Measurements from ENCODE around the gene CEP76. TPM values are rescaled to one million over a fixed set of nuclear protein-coding genes. Genes with fewer than 3 reads are reported as not detected.

The CEP76 gene
- polyA plus RNA-seq, 1 donor: 7.0 TPM

DNA sequence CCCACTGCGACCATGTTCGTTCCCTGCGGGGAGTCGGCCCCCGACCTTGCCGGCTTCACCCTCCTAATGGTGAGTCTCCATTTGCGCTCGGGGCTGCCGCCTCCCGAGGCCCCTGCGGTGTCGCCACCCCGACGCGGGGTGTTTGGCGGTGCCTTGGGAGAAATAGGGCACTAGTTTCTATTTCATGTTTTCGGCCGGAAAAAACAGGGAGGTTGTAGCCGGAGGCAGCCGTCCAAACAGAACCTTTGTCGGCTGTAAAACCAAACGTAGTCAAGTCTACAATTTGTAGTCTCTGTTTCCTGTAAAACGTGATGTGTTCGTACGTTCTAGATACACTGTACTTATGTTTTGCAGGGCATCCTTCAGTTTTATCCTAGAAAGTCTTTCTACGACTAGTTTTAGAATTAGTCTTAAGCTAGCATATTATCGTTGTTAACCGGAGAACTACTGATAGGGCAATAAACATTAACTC lies 609 bp upstream of the CEP76 start:
- WGBS (ENCODE audit: insufficient coverage, low lambda C conversion rate): 0% methylated on average over 4 of the region's 28 CpGs
- DNase-seq: no peak

DNA sequence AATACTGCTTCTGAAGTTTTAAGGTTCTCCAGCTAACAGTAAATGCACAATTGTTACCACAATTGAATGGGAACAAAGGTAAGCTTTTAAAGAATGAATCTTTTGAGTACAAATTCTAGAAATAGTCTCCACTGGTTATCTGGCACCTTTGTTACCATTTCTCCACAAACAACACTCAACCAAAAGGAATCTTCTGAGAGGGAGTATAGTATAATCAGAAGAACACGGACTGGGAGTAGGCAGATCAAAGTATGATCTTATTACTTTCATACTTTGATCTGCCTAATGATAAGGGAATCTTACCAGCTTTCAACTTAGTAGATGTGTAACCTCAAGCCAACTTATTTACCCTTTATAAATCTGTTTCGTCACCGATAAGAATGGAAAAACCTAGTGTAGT lies 1.4 kb downstream of the CEP76 start:
- Histone ChIP-seq H3K4me1 (ENCODE audit: control insufficient read depth, insufficient read depth, low read length) (peaks cover 5% of the 10 kb centered on the region), H3K36me3 (ENCODE audit: control insufficient read depth, insufficient read depth, low read length) (peaks cover 8% of the 10 kb centered on the region), H3K9me3 (ENCODE audit: control insufficient read depth, low read depth, low read length) (no peaks in the 10 kb centered on the region), H3K27me3 (ENCODE audit: control insufficient read depth, insufficient read depth, low read length) (no peaks in the 10 kb centered on the region), H3K27ac (ENCODE audit: low read length) (no peak overlapping the region), H3K4me3 (ENCODE audit: low read length) (peak overlapping the region; percentile 95)
- WGBS (ENCODE audit: insufficient coverage, low lambda C conversion rate): no CpG with 5 or more reads among the region's 3 CpGs
- no peak for DNase-seq

More for the DNA sequence above, 609 bp upstream of the CEP76 start:
- peak overlapping the region; percentile 95 for H3K4me3 ChIP-seq (ENCODE audit: low read length)
- H3K36me3 ChIP-seq (ENCODE audit: control insufficient read depth, insufficient read depth, low read length): peaks cover 20% of the 10 kb centered on the region
- no peaks in the 10 kb centered on the region for H3K27me3 ChIP-seq (ENCODE audit: control insufficient read depth, insufficient read depth, low read length)
- peak overlapping the region; percentile 86 for H3K27ac ChIP-seq (ENCODE audit: low read length)
- H3K4me1 ChIP-seq (ENCODE audit: control insufficient read depth, insufficient read depth, low read length): peaks cover 5% of the 10 kb centered on the region
- H3K9me3 ChIP-seq (ENCODE audit: control insufficient read depth, low read depth, low read length): no peaks in the 10 kb centered on the region

DNA sequence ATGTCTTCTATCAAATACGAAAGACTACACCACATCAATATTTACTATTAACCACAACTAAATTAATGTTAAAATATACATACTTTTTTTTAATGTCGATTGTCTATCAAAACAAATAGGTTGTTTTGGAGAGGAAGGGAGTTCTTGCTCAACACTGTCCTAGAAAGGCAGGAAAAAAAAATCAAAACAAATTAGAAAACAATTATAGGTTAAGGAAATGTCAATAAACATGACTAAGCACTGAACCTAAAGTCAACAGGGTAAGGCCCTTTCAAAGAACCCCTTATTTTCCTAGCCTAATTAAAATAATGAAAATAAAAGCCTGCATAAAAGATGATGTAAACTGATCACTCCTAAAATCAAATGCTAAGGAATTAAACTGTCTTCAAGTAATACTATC lies 2.8 kb downstream of the CEP76 start:
- no peaks in the 10 kb centered on the region for H3K27me3 ChIP-seq (ENCODE audit: control insufficient read depth, insufficient read depth, low read length)
- no peaks in the 10 kb centered on the region for H3K9me3 ChIP-seq (ENCODE audit: control insufficient read depth, low read depth, low read length)
- WGBS (ENCODE audit: insufficient coverage, low lambda C conversion rate): 80% methylated on average over 1 of the region's 2 CpGs
- peaks cover 8% of the 10 kb centered on the region for H3K36me3 ChIP-seq (ENCODE audit: control insufficient read depth, insufficient read depth, low read length)
- no peak overlapping the region for H3K27ac ChIP-seq (ENCODE audit: low read length)
- H3K4me3 ChIP-seq (ENCODE audit: low read length): no peak overlapping the region
- no peak for DNase-seq
- peaks cover 5% of the 10 kb centered on the region for H3K4me1 ChIP-seq (ENCODE audit: control insufficient read depth, insufficient read depth, low read length)

DNA sequence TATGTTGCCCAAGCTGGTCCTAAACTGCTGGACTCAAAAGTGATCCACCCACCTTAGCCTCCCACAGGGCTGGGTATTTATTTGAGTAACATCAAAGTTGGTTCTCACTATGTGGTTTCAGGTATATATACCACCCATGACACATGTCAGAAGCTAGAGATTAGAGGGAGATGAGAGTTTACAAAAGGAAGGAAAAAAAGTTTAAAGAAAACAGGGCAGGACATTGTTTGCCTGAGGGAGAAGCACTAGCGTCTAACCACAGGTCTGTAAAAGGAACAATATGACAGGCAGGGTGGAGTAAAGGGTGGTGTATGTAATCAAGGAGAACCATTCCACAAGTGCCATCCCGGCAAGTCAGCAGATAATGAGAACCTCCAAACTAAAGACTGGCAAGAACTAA lies 8.5 kb downstream of the CEP76 start:
- H3K27ac ChIP-seq (ENCODE audit: low read length): no peak overlapping the region
- no peaks in the 10 kb centered on the region for H3K9me3 ChIP-seq (ENCODE audit: control insufficient read depth, low read depth, low read length)
- no peak overlapping the region for H3K4me3 ChIP-seq (ENCODE audit: low read length)
- H3K4me1 ChIP-seq (ENCODE audit: control insufficient read depth, insufficient read depth, low read length): no peaks in the 10 kb centered on the region
- H3K36me3 ChIP-seq (ENCODE audit: control insufficient read depth, insufficient read depth, low read length): peaks cover 14% of the 10 kb centered on the region
- H3K27me3 ChIP-seq (ENCODE audit: control insufficient read depth, insufficient read depth, low read length): no peaks in the 10 kb centered on the region
- WGBS (ENCODE audit: insufficient coverage, low lambda C conversion rate): no CpG with 5 or more reads among the region's 2 CpGs
- no peak for DNase-seq

DNA sequence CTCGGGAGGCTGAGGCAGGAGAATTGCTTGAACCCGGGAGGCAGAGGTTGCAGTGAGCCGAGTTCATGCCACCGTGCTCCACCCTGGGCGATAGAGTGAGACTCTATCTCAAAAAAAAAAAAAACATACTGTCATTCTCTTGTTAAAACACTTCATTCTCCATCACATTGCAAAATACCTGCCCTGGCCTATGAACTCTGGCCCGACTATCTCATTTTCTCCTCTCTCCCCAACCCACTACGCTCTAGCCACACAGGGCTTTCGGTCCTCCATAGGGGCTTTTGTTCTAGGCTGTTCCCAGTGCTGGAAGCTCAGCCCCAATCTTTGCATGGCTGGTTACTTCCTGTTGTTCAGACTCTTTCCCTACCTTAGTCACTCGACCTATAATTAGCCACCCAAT lies 10.3 kb downstream of the CEP76 start:
- no CpG with 5 or more reads among the region's 9 CpGs for WGBS (ENCODE audit: insufficient coverage, low lambda C conversion rate)
- no peaks in the 10 kb centered on the region for H3K27me3 ChIP-seq (ENCODE audit: control insufficient read depth, insufficient read depth, low read length)
- peak; percentile 9 to 31 for DNase-seq

DNA sequence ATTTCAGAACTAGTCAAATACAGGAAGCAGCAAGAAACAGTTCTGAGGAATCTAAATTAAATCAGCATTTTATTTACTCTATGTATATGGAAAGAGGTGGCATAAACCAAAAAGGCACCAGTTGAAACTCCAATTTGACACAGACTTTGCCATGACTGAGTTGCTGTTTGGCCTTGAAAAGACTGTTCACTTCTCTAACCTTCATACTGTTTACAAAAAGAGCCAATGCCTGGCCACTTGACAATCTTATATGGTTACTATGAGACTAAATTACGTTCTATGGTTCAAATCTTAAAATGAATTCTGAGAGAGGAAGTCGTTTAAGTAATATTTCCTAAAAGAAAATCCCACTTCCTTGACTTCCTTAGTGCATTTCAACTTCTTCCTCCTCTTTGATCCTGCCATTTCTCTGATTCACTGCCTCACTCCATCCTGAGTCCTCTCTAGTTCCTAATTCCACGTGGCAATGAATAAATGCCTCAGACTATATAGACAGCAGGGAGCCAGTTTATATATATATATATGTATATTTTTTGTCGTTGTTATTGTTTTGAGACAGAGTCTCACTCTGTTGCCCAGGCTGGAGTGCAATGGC lies 13.2 kb downstream of the CEP76 start:
- 81% methylated on average over 3 of the region's 4 CpGs for WGBS (ENCODE audit: insufficient coverage, low lambda C conversion rate)
- Histone ChIP-seq H3K27ac (ENCODE audit: low read length) (no peak overlapping the region), H3K9me3 (ENCODE audit: control insufficient read depth, low read depth, low read length) (no peaks in the 10 kb centered on the region), H3K36me3 (ENCODE audit: control insufficient read depth, insufficient read depth, low read length) (peaks cover 9% of the 10 kb centered on the region), H3K4me1 (ENCODE audit: control insufficient read depth, insufficient read depth, low read length) (no peaks in the 10 kb centered on the region), H3K27me3 (ENCODE audit: control insufficient read depth, insufficient read depth, low read length) (no peaks in the 10 kb centered on the region), H3K4me3 (ENCODE audit: low read length) (no peak overlapping the region)
- no peak for DNase-seq

More for the DNA sequence above, 10.3 kb downstream of the CEP76 start:
- Histone ChIP-seq H3K27ac (ENCODE audit: low read length) (no peak overlapping the region), H3K9me3 (ENCODE audit: control insufficient read depth, low read depth, low read length) (no peaks in the 10 kb centered on the region), H3K4me1 (ENCODE audit: control insufficient read depth, insufficient read depth, low read length) (no peaks in the 10 kb centered on the region), H3K36me3 (ENCODE audit: control insufficient read depth, insufficient read depth, low read length) (peaks cover 11% of the 10 kb centered on the region), H3K4me3 (ENCODE audit: low read length) (no peak overlapping the region)

DNA sequence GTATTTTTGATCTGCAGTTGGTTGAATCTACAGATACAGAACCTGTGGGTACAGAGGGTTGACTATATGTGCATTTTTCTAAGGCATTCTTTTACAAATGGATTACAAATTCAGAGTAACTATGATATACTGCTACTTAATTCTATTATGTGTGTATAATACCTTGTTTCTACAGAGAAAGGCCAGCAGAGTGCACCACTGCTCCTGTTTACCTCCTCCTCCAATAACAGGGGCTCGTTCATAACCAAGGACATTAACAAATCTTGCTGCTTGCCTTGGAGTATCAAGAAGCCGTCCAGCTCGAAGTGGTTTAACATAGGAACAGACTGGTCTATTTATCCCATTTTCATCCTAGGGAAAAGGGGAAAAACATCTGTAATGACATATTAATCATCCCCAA lies 16.4 kb downstream of the CEP76 start:
- DNase-seq: no peak
- no CpG with 5 or more reads among the region's 3 CpGs for WGBS (ENCODE audit: insufficient coverage, low lambda C conversion rate)
- peaks cover 6% of the 10 kb centered on the region for H3K36me3 ChIP-seq (ENCODE audit: control insufficient read depth, insufficient read depth, low read length)

DNA sequence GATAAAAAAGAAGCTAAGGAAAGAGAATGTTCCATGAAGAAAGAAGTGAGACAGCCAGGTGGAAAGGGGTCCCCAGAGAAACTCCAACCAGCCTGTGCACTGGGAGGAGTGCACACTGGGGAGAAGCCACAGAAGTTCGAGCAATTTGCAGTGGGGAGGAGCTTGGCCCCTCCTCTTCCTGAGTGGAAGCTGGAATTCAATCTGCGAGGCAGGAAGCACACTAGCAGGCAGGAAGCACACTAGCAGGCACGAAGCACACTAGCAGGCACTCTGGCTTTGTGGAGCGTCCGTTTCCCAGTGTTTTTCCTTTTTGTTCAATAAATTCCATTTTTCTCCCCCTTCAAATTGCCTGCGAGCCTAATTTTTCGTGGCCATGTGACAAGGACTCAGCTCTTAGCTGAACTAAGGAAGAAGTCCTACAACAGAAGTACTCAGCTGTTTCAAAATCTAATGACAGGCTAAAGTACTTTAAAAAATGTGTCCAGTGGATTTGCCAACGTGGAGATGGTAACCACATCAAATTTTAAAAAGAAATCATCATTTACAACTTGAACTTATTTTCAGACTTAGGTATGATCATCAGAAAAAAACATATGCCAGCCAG lies 23.2 kb downstream of the CEP76 start:
- peak overlapping the region; percentile 27 for H3K27ac ChIP-seq (ENCODE audit: low read length)
- peak in 1 of 2 donors; percentile 22 for DNase-seq
- H3K9me3 ChIP-seq (ENCODE audit: control insufficient read depth, low read depth, low read length): no peaks in the 10 kb centered on the region
- WGBS (ENCODE audit: insufficient coverage, low lambda C conversion rate): 80% methylated on average over 2 of the region's 8 CpGs
- no peaks in the 10 kb centered on the region for H3K4me1 ChIP-seq (ENCODE audit: control insufficient read depth, insufficient read depth, low read length)
- peaks cover 25% of the 10 kb centered on the region for H3K36me3 ChIP-seq (ENCODE audit: control insufficient read depth, insufficient read depth, low read length)
- no peak overlapping the region for H3K4me3 ChIP-seq (ENCODE audit: low read length)
- H3K27me3 ChIP-seq (ENCODE audit: control insufficient read depth, insufficient read depth, low read length): no peaks in the 10 kb centered on the region

More for the DNA sequence above, 16.4 kb downstream of the CEP76 start:
- Histone ChIP-seq H3K4me1 (ENCODE audit: control insufficient read depth, insufficient read depth, low read length) (no peaks in the 10 kb centered on the region), H3K4me3 (ENCODE audit: low read length) (no peak overlapping the region), H3K9me3 (ENCODE audit: control insufficient read depth, low read depth, low read length) (no peaks in the 10 kb centered on the region), H3K27ac (ENCODE audit: low read length) (no peak overlapping the region), H3K27me3 (ENCODE audit: control insufficient read depth, insufficient read depth, low read length) (no peaks in the 10 kb centered on the region)

DNA sequence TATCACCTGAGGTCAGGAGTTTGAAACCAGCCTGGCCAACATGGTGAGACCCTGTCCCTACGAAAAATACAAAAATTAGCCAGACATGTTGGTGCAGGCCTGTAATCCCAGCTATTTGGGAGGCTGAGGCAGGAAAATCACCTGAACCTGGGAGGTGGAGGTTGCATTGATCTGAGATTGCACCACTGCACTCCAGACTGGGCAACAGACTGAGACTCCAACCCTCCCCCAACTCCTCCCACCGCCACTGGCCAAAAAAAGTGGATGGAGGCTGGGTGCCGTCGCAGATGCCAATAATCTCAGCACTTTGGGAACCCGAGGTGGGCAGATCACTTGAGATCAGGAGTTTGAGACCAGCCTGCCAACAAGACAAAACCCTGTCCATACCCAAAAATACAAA lies 34.5 kb downstream of the CEP76 start:
- no peaks in the 10 kb centered on the region for H3K36me3 ChIP-seq (ENCODE audit: control insufficient read depth, insufficient read depth, low read length)
- DNase-seq: no peak
- no peaks in the 10 kb centered on the region for H3K9me3 ChIP-seq (ENCODE audit: control insufficient read depth, low read depth, low read length)
- H3K4me3 ChIP-seq (ENCODE audit: low read length): no peak overlapping the region
- H3K4me1 ChIP-seq (ENCODE audit: control insufficient read depth, insufficient read depth, low read length): no peaks in the 10 kb centered on the region
- no peaks in the 10 kb centered on the region for H3K27me3 ChIP-seq (ENCODE audit: control insufficient read depth, insufficient read depth, low read length)
- no peak overlapping the region for H3K27ac ChIP-seq (ENCODE audit: low read length)
- WGBS (ENCODE audit: insufficient coverage, low lambda C conversion rate): no CpG with 5 or more reads among the region's 5 CpGs

DNA sequence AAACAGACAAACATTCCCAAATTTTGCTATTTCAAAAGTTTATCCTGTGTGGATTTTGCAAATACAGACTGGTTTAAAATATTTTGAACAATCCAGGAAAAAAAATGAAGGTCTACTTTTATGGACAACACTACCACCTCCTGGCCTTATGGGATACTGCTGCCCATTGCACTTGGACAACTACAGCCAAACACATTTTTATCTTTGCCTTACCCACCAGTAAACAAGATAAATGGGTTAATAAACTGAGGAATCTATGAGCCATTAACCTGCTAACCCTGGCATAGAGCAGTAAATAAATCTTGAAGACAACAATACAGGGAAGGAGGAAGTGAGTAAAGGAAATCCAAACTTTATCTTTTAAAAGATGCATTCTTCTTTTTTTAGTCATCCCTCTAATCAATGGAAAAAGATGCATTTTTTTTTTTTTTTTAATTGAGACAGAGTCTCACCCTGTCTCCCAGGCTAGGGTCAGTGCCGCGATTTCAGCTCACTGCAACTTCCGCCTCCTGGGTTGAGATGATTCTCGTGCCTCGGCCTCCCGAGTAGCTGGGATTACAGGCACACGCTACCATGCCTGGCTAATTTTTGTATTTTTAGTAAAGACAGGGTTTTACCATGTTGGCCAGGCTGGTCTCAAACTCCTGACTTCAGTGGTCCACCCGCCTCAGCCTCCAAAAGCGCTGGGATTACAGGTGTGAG lies 42.5 kb downstream of the CEP76 start:
- Histone ChIP-seq H3K4me1 (ENCODE audit: control insufficient read depth, insufficient read depth, low read length) (peaks cover 6% of the 10 kb centered on the region), H3K36me3 (ENCODE audit: control insufficient read depth, insufficient read depth, low read length) (no peaks in the 10 kb centered on the region), H3K27ac (ENCODE audit: low read length) (no peak overlapping the region), H3K4me3 (ENCODE audit: low read length) (no peak overlapping the region), H3K9me3 (ENCODE audit: control insufficient read depth, low read depth, low read length) (no peaks in the 10 kb centered on the region), H3K27me3 (ENCODE audit: control insufficient read depth, insufficient read depth, low read length) (peaks cover 18% of the 10 kb centered on the region)
- no CpG with 5 or more reads among the region's 9 CpGs for WGBS (ENCODE audit: insufficient coverage, low lambda C conversion rate)
- DNase-seq: peak; percentile 37

Data from large intestine (tissue), 3 donors.